GM12878 (cell line): ENCODE measurements around the gene RTN4R. TPM values are rescaled to one million over a fixed set of nuclear protein-coding genes. Genes with fewer than 3 reads are reported as not detected.

Experiments used
- ATAC-seq: fragments of 200-7000 bp; cut with Tn5 transposase; 3 replicates; pipeline ENCODE4 v1.9.1; 2020; ENCODE audit warnings: mild to moderate bottlenecking, moderate library complexity
- BruUV-seq: library from RNA; stranded (reverse); fragments of 400-500 nt; replicated peaks from 2 replicates; lab custom pipeline; 2021; lab: Mats Ljungman, UMichigan
- CTCF ChIA-PET: fragments of 300-600 bp; sonication (Branson Sonifier 250); formaldehyde crosslinking; extraction: SDS; loops from one replicate; lab custom pipeline; 2021; ENCODE audit warnings: inconsistent platforms; lab: Yijun Ruan, JAX
- POLR2A ChIA-PET: fragments of 350-600 bp; formaldehyde crosslinking; extraction: SDS; loops from one replicate; lab custom pipeline; 2021; ENCODE audit warnings: inconsistent platforms; lab: Charles Lee
- RAD21 ChIA-PET: fragments of 300-600 bp; sonication (Branson Sonifier 250); formaldehyde crosslinking; loops from one replicate; lab custom pipeline; 2023; ENCODE audit warnings: antibody characterized with exemption; ENCODE audit not compliant: unreplicated experiment; lab: Charles Lee
- SMC1A ChIA-PET: fragments of 300-600 bp; sonication (Branson Sonifier 250); formaldehyde crosslinking; loops from one replicate; lab custom pipeline; 2023; ENCODE audit not compliant: unreplicated experiment, uncharacterized antibody; lab: Charles Lee
- DNase-seq: peaks from one replicate; pipeline ENCODE4 v3.0.0-alpha.2; 2011; ENCODE audit warnings: low read depth, low spot score
- FAIRE-seq: peaks from 3 replicates; lab custom pipeline; 2011; peaks lifted over from hg19 to GRCh38; lab: Jason Lieb, UNC
- H2AFZ ChIP-seq: 2 replicates; pipeline ENCODE4 v1.6.0; 2011; ENCODE audit warnings: low read depth, low read length, control low read depth; ENCODE audit not compliant: control insufficient read depth
- H3K27ac ChIP-seq: 2 replicates; pipeline ENCODE4 v1.5.1; 2011; ENCODE audit warnings: control low read depth; ENCODE audit not compliant: control insufficient read depth, insufficient read depth
- H3K27me3 ChIP-seq, 2 experiments: replicated peaks in 1 of 2; 2 replicates each; pipeline versions ENCODE4 v1.6.0 to v1.6.1; 2011; ENCODE audit warnings: low read length in 1 of 2; ENCODE audit not compliant: control insufficient read depth in 2 of 2, insufficient read depth in 2 of 2
- H3K36me3 ChIP-seq, 2 experiments: 2 replicates each; pipeline ENCODE4 v1.5.1; 2011; ENCODE audit warnings: low read length in 1 of 2; ENCODE audit not compliant: control insufficient read depth in 2 of 2, insufficient read depth in 2 of 2
- H3K4me1 ChIP-seq: 2 replicates; pipeline ENCODE4 v1.6.1; 2011; ENCODE audit warnings: mild to moderate bottlenecking, low read length, moderate library complexity, mixed read lengths; ENCODE audit not compliant: control insufficient read depth, insufficient read depth
- H3K4me2 ChIP-seq: 2 replicates; pipeline ENCODE4 v1.6.0; 2011; ENCODE audit warnings: control low read depth; ENCODE audit not compliant: control insufficient read depth, insufficient read depth
- H3K4me3 ChIP-seq: fragments of 200-600 bp; sonication (generic); 2 replicates; pipeline ENCODE4 v1.5.1; 2016
- H3K79me2 ChIP-seq: 2 replicates; pipeline ENCODE4 v1.6.0; 2011; ENCODE audit warnings: low read length; ENCODE audit not compliant: control insufficient read depth, insufficient read depth
- H3K9ac ChIP-seq: 2 replicates; pipeline ENCODE4 v1.8.0; 2011; ENCODE audit warnings: low read length, control low read depth, mixed read lengths; ENCODE audit not compliant: control insufficient read depth, insufficient read depth
- H3K9me3 ChIP-seq: replicated peaks from 3 replicates; pipeline ENCODE4 v1.5.1; 2011; ENCODE audit warnings: mild to moderate bottlenecking, low read length; ENCODE audit not compliant: control insufficient read depth, insufficient read depth
- H4K20me1 ChIP-seq: 2 replicates; pipeline ENCODE4 v1.6.0; 2011; ENCODE audit not compliant: control insufficient read depth, insufficient read depth
- CHD2 ChIP-seq: IDR thresholded peaks from 2 replicates; pipeline ENCODE4 v1.6.1; 2011; ENCODE audit warnings: low read depth, low read length, improper control_type of control experiment, borderline replicate concordance
- HDAC2 ChIP-seq: fragments of 200-600 bp; sonication (generic); IDR thresholded peaks from 2 replicates; pipeline ENCODE4 v1.6.1; 2017
- IRF5 ChIP-seq: fragments of 450-650 bp; IDR thresholded peaks from 2 replicates; pipeline ENCODE4 v1.6.1; 2017; ENCODE audit warnings: borderline replicate concordance
- NFYA ChIP-seq: IDR thresholded peaks from 2 replicates; pipeline ENCODE4 v1.6.1; 2011; ENCODE audit warnings: low read depth, mild to moderate bottlenecking, low read length, improper control_type of control experiment, borderline replicate concordance
- NFYB ChIP-seq: IDR thresholded peaks from 2 replicates; pipeline ENCODE4 v1.6.1; 2011; ENCODE audit warnings: low read depth, mild to moderate bottlenecking, low read length, improper control_type of control experiment, moderate library complexity; ENCODE audit not compliant: insufficient read depth
- NR2C1 ChIP-seq: fragments of 450-650 bp; IDR thresholded peaks from 2 replicates; pipeline ENCODE4 v1.6.1; 2017; ENCODE audit warnings: antibody characterized with exemption, mild to moderate bottlenecking, moderate library complexity
- NR2F1 ChIP-seq: fragments of 450-650 bp; conservative IDR thresholded peaks from 2 replicates; pipeline ENCODE4 v1.6.1; 2017; ENCODE audit warnings: mild to moderate bottlenecking
- POLR2A ChIP-seq: IDR thresholded peaks from 2 replicates; pipeline ENCODE4 v1.6.1; 2011; ENCODE audit warnings: low read depth, mild to moderate bottlenecking, low read length
- RAD21 ChIP-seq: IDR thresholded peaks from 2 replicates; pipeline ENCODE4 v1.6.1; 2011; ENCODE audit warnings: mild to moderate bottlenecking, low read depth, low read length, moderate library complexity; ENCODE audit not compliant: insufficient read depth
- RFX5 ChIP-seq: IDR thresholded peaks from 2 replicates; pipeline ENCODE4 v1.6.1; 2011; ENCODE audit warnings: low read depth, low read length, improper control_type of control experiment
- WRNIP1 ChIP-seq: IDR thresholded peaks from 2 replicates; pipeline ENCODE4 v1.6.1; 2011; ENCODE audit warnings: low read depth, low read length, improper control_type of control experiment, borderline replicate concordance
- ZBTB11 ChIP-seq: fragments of 450-650 bp; formaldehyde crosslinking; IDR thresholded peaks from 2 replicates; pipeline ENCODE4 v1.5.0; 2022; ENCODE audit warnings: mild to moderate bottlenecking, missing genetic modification characterization
- ZNF622 ChIP-seq: fragments of 450-650 bp; IDR thresholded peaks from 2 replicates; pipeline ENCODE4 v1.6.1; 2017; ENCODE audit warnings: mild to moderate bottlenecking, inconsistent platforms
- WGBS: methylation state at CpG from one replicate; pipeline ENCODE4 v1.1.6; 2016; ENCODE audit warnings: low lambda C conversion rate; ENCODE audit not compliant: insufficient replicate concordance, insufficient coverage; ENCODE audit errors: missing lambda C conversion rate; 5-methylcytosine and 5-hydroxymethylcytosine counted together
- in situ Hi-C: fragments of 300-500 bp; cut with MboI; formaldehyde crosslinking; loops from 9 replicates; pipeline ENCODE4 v1.14.3; 2018; ENCODE audit warnings: mixed read lengths
- intact Hi-C: fragments of 100-400 bp; cut with micrococcal nuclease; formaldehyde crosslinking; loops from one replicate; pipeline ENCODE4 v1.14.2; 2022; ENCODE audit not compliant: unreplicated experiment
- polyA plus RNA-seq, 11 experiments: library from polyadenylated mRNA; depleted of rRNA in 4 of 11; unstranded in 6 of 11; stranded (reverse) in 5 of 11; fragments of >200 nt; fragmentation: Nextera tagmentation in 4 of 11; fragmentation: Illumina TruSeq in 1 of 11; extraction: Ambion mirVana in 4 of 11; extraction: Trizol in 1 of 11; gene quantifications; 1 replicate in 1 of 11; 2 replicates in 10 of 11; pipeline versions ENCODE4 v1.2.1 to v1.2.3, GENCODE V29; 2011 to 2016; ENCODE audit warnings: inconsistent platforms in 2 of 11, missing spikeins in 2 of 11, low read depth in 1 of 11
- total RNA-seq, 4 experiments: library from RNA; depleted of rRNA in 3 of 4; stranded (reverse); fragments of >200 nt in 3 of 4; fragmentation: Illumina TruSeq in 1 of 4; extraction: Trizol in 1 of 4; gene quantifications; 2 replicates each; pipeline versions ENCODE4 v1.2.1 to v1.2.3, GENCODE V29; 2013 to 2021

RTN4R gene
- total and polyA plus RNA-seq, 10 of the 15 experiments (the other 5 are each of a cell fraction or from before 2014, with no cell fraction given), result 0.03 to 1.0 (median 0.60) TPM; not detected in 2

GRCh38 chr22:20226760-20227350 is 41.3 kb downstream of the RTN4R start:
- Histone ChIP-seq H3K9ac (no peak overlapping the region), H3K4me3 (no peak overlapping the region), H3K27me3 (peaks cover 0 to 7% of the 10 kb centered on the region in 2 experiments; a peak in 3 of 4 replicates), H3K9me3 (no peaks in the 10 kb centered on the region), H3K79me2 (no peaks in the 10 kb centered on the region), H2AFZ (no peak overlapping the region), H3K27ac (no peak overlapping the region), H3K36me3 (no peaks in the 10 kb centered on the region), H3K4me2 (no peak overlapping the region), H4K20me1 (no peaks in the 10 kb centered on the region), H3K4me1 (no peaks in the 10 kb centered on the region)
- ATAC-seq (no peak), FAIRE-seq (no peak), DNase-seq (no peak)
- no TSS peak for BruUV-seq
- SMC1A ChIA-PET, result no interaction called here
- CTCF ChIA-PET, result interaction anchor here (1.2 kb wide), 1 partner anchor 12 kb away, joined by 4 read pairs; no protein-coding TSS in a partner anchor
- RAD21 ChIA-PET, result interaction anchor here (1.2 kb wide), 1 partner anchor 12 kb away, joined by 3 read pairs; no protein-coding TSS in a partner anchor
- TF ChIP-seq NR2C1 (no peak), RAD21 (no peak), WRNIP1 (no peak), ZBTB11 (CRISPR knock-in tag) (no peak), ZNF622 (no peak), NFYA (no peak), POLR2A (no peak), RFX5 (no peak), NR2F1 (no peak), HDAC2 (no peak), CHD2 (no peak), IRF5 (no peak), NFYB (no peak)
- intact Hi-C loops (no loop called here), in situ Hi-C loops (no loop called here)
- POLR2A ChIA-PET, result no interaction called here
- WGBS, result 25% methylated on average over 15 of the region's 17 CpGs
